Measurements from ENCODE around the gene ADARB2. TPM values are rescaled to one million over a fixed set of nuclear protein-coding genes. Genes with fewer than 3 reads are reported as not detected.

ADARB2 gene
- total and polyA plus RNA-seq, 4 donors: 0.55 to 0.70 (median 0.59) TPM; not detected in 1

- 25% methylated on average over 6 of the region's 6 CpGs for WGBS
- Histone ChIP-seq H3K36me3 (ENCODE audit: control insufficient read depth in 4 of 4, insufficient read depth in 3 of 4, low read depth in 1 of 4, low read length in 3 of 4) (no peaks in the 10 kb centered on the region), H3K9me3 (ENCODE audit: control insufficient read depth in 4 of 4, low read length in 3 of 4) (no peaks in the 10 kb centered on the region), H3K27me3 (ENCODE audit: control insufficient read depth in 4 of 4, insufficient read depth in 4 of 4, low read length in 3 of 4) (peaks cover 0 to 3% (median 0%) of the 10 kb centered on the region in 4 donors), H3K4me3 (ENCODE audit: low read depth in 1 of 3, low read length in 3 of 3) (no peak overlapping the region), H3K4me1 (ENCODE audit: control insufficient read depth in 4 of 4, insufficient read depth in 4 of 4, low read length in 3 of 4) (no peaks in the 10 kb centered on the region), H3K27ac (ENCODE audit: low read depth in 1 of 2, low read length in 2 of 2) (no peak overlapping the region), H3K9ac (ENCODE audit: low read depth in 1 of 2, low read length in 2 of 2) (no peak overlapping the region)
- TF ChIP-seq REST (IDR thresholded peaks at IDR 0.05) (no peak), HNF4A (conservative IDR thresholded peaks at IDR 0.05) (no peak), HNF4G (IDR thresholded peaks at IDR 0.05) (no peak), TAF1 (conservative IDR thresholded peaks at IDR 0.05) (no peak), FOXA2 (IDR thresholded peaks at IDR 0.05) (no peak), CTCF (IDR thresholded peaks at IDR 0.05; ENCODE audit: low read depth, low read length, missing input control) (no peak), RAD21 (IDR thresholded peaks at IDR 0.05) (no peak), GABPA (IDR thresholded peaks at IDR 0.05 in 1 of 2, conservative IDR thresholded peaks at IDR 0.05 in 1 of 2) (no peak), RXRA (IDR thresholded peaks at IDR 0.05) (no peak), ZBTB33 (IDR thresholded peaks at IDR 0.05) (no peak), JUND (IDR thresholded peaks at IDR 0.05) (no peak), SP1 (IDR thresholded peaks at IDR 0.05) (no peak), MAX (IDR thresholded peaks at IDR 0.05) (no peak), FOXA1 (IDR thresholded peaks at IDR 0.05) (no peak), NR2F2 (IDR thresholded peaks at IDR 0.05) (no peak), ATF3 (IDR thresholded peaks at IDR 0.05) (no peak), YY1 (IDR thresholded peaks at IDR 0.05) (no peak), EGR1 (IDR thresholded peaks at IDR 0.05; ENCODE audit: low read depth in 2 of 2) (no peak)
- no peak for DNase-seq (ENCODE audit: low spot score)
These were observed 539.9 kb downstream of the ADARB2 start for GRCh38 chr10:1197384-1197783.
